Lower leg skin (tissue), 3 donors: Measurements from ENCODE around the gene HS6ST2.

Source experiments
- CTCF ChIP-seq, 3 donors: fragments of 450-650 bp; IDR thresholded peaks; one replicate each; pipeline ENCODE4 v1.5.1; 2016; ENCODE audit warnings: antibody characterized with exemption in 3 of 3, mild to moderate bottlenecking in 3 of 3, moderate library complexity in 2 of 3
- POLR2A ChIP-seq, 2 donors: fragments of 450-650 bp; IDR thresholded peaks; one replicate each; pipeline ENCODE4 v1.6.1; 2016 to 2017; ENCODE audit warnings: antibody characterized with exemption in 2 of 2, mild to moderate bottlenecking in 1 of 2, moderate library complexity in 1 of 2

GRCh38 chrX:132984058-132984650 is 25.7 kb upstream of the HS6ST2 start:
- TF ChIP-seq CTCF (IDR thresholded peaks at IDR 0.05) (no peak), POLR2A (IDR thresholded peaks at IDR 0.05) (no peak)
